GM19238 (cell line): ENCODE results near the gene ATG2A.

Source experiments
- DNase-seq: peaks from one replicate; pipeline ENCODE4 v3.0.0; 2011; ENCODE audit warnings: low spot score; ENCODE audit not compliant: insufficient read length

ATG2A gene

DNA sequence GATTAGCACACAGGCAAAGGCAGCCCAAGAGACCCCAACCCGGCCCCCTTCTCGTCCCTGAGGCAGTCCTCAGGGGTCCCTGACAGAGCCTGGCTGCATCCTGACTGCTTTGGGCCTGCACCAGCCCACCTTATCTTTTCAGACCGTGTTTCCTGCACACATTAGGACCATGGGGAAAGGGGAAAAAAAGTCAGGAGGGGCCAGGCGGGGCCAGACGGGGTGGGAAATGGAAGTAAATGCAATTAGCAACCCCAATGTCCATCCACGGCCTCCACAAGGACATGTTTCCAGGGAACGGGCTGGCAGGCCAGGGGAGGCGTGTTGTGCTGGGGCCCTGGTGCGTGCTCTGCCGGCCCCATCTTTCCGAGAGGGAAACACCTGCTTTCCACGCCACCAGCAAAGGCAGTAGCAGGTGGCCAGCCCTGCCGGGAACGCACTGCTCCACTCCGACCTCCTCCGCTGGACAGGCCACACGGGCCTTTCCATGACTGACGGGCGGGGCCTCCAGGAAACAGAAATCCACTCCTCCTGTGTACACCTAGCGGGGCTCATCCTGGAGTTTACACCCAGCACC lies 46.0 kb downstream of the ATG2A start:
- no peak for DNase-seq

DNA sequence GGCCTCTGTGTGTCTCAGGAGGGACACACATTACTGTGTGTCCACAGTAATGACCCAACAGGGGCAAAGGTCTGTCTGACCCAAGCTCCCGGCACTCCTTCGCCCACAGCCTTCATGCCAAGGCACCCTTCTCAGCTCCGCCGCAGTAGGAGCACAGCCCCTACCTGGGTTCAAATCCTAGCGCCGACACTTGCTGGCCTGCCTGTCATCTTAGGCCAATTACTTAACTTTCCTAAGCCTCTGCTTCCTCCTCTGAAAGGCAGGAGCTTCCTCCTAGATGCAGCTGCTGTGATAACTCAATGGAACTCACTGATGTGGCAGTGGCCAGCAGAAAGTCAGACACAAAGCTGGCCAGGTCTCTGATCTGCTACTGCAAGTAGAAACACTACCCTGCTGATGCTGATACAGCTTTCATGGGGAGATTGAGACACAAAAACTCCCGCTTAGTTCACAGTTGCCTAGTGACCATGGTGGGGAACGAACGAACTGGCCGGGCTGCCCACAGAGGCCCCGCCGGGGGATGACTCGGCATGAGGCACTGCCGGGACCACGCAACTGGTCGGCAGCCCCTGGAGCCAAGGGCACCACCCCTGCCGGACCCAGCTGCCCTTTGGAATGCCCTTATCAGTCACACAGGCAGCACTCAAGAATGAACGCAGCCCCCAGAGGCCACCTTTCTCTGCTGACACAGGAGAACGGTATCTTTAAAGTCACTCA lies 46.7 kb downstream of the ATG2A start:
- no peak for DNase-seq

DNA sequence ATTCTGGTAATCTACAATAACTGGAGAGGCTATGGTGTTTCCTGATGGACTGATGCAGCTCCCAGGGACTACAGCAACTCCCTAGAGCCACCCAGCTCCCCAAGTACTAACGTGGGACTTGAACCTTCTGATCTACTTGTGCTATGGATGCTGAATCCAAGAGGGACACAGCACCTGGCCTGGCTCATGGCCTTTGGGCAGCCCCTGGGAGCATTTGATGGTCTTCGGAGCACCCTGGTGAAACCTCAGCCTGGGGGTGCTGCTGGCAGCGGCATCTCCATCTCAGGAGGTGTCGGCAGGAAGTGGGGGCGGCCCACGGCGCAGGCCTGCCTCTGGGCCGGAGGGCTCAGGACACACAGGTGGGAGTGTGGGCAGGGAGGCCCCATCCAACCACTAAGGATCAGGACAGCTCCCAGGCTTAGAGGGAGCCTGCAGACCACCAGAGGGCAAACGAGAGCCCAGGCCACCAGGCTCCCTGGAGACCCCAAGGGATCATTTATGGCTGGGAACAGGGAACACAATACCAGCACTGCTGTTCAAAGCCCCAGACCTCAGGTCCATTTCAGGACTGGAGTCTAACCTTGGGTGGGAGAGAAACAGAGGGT lies 47.3 kb downstream of the ATG2A start:
- DNase-seq: no peak

DNA sequence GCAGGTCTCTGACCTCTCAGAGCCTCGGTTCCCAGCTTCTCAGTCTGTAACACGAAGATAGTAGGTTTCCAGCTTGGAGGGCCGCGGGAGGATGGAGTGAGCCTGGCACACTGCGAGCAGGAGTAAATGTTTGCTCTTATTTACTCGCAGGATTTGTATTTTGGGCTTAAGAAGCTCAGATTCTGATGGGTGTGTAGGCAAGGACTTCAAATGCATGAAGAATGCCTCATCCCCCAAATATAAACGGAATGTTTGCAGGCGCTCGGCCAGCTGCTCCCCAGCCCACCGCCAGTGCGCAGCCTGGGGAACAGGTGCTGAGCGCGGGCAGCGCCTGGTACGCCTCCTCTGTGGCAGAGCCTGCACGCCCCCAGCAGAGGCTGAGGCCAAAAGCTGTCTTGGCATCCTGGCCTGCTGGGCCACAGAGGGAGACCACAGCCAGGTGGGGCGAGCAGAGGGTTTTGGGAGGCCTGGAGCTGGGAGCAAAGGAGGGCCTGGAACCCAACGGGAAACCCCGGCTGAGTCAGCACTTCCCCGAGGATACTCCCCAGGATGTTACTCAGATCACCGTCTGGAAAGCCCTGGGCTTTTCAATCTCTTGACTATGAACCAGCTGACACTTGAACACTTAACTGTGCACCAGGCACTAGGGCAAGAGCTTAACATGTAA lies 48.0 kb downstream of the ATG2A start:
- no peak for DNase-seq

DNA sequence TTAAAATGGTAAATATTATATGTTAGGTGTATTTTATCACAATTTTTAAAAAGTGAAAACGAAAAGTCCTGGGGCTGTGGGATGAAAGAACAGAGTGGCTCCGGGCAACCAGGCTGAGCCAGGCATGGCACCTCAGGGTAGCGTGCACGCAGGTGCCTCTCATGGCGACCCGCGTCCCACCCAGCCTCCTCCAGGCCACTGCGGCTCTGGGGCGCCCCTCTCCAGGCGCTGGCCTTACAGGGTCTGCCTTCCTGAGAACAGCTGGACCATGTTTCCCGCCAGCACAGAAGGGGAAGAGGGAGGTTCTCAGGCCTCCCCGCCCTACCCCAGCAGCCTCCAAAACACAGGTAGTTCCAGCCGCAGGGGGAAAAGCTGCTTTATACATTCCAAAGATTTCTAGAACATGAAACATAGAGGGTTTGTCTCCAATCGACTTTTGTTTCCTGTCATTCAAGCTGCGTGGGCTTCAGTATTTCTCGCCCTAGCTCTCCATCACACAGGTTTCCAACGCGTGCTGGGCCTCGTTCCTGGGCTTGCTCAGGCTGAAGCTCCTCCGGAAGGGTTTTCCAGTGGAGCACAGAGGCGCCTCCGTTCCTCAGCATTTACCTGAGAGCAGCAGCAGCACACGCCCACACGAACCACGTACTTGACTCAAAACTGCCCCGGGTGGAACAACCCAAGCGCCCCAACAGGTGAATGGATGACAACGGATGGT lies 49.1 kb downstream of the ATG2A start:
- DNase-seq: no peak

DNA sequence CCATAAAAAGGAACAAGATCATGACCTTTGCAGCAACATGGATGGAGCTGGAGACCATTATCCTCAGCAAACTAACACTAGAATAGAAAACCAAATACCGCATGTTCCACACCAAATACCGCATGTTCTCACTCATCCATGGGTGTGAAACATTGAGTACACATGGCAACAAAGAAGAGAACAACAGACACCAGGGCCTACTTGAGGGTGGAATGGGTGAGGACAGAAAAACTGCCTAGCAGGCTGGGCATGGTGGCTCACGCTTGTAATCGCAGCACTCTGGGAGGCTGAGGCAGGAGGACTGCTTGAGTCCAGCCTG lies 50.9 kb downstream of the ATG2A start:
- DNase-seq: no peak

DNA sequence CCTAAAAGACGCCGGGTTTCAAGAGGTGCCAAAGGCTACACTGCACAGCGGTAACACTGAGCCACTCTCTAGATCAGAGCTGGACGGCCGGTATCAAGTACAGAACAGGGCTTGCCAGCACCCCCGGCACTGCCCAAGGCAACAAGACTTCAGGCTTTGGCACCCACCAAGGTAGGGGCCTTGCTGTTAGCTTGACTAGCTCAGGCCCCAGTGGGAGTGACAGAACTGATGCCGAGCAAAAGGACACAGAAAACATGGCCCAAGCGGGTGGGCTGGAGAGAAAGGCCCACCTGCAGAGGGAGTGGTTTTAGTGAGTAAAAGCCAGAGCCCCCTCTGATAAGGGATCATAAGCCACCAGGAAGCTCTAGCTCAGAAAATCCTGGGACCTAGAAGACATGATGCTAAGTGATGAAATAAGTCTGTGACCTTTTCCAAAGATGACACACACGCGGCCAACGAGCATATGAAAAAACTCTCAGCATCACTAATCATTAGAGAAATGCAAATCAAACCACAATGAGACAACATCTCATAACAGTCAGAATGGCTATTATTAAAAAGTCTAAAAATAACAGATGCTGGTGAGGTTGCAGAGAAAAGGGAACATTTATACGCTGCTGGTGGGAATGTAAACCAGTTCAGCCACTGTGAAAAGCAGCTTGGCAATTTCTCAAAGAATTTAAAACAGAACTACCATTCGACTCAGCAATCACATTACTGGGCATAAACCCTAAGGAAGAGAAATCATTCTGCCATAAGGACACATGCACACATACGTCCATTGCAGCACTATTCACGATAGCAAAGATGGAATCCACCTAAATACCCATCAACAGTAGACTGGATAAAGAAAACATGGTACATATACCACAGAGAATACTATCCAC lies 51.5 kb downstream of the ATG2A start:
- no peak for DNase-seq

DNA sequence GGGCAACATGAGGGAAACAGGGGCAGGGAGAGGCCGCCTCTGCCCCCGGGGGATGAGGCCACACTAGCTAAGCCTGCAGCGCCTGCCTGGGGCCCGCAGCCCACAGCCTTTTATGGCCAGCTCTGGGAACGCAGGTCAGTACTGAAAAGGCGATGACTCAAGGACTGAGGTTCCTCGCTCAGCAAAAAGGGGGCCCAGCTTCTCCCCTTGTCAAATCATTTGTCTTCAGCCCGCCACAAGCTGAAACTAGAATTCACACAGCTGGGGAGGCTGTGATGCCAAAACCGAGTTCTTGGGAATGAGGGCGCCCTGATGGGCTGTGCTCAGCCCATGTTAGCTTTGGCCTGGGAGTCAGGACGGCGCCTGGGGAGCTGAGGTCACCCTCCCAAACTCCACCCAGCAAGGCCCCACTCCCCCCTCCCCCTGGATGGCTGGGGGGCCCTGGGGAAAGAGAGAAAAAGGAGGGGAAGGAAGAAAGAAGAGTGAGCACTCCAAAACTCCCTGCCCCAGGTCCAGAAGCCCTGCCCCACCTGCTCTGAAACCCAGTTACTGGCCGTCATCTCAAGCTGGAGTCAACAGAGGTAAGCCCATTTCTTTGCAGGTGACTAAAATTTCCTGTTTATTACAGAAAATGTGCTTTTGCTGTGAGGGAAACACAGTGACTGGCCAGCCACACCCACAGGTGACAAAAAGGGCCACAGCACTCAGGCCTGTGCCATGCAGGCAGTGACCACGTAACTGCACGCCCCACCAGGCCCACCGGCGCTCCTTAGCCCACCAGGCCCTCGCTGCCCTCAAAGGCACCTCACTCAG lies 52.3 kb downstream of the ATG2A start:
- DNase-seq: no peak

DNA sequence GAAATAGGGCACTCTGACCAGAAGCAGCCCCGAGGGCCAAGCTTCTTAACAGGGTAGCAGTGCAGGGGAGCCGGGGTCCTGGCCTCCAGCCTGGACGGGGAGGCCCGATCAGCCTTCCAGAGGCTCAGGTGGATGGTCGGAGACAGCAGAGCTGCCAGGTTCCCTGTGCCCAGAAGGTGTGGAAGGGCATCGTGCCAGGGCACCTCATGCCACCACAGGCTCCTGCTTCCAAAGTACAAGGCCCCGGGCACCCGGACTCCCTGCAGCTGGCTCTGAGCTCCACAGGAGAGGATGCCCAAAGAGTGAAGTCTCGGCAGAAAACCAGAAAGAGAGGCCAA lies 52.9 kb downstream of the ATG2A start:
- no peak for DNase-seq

DNA sequence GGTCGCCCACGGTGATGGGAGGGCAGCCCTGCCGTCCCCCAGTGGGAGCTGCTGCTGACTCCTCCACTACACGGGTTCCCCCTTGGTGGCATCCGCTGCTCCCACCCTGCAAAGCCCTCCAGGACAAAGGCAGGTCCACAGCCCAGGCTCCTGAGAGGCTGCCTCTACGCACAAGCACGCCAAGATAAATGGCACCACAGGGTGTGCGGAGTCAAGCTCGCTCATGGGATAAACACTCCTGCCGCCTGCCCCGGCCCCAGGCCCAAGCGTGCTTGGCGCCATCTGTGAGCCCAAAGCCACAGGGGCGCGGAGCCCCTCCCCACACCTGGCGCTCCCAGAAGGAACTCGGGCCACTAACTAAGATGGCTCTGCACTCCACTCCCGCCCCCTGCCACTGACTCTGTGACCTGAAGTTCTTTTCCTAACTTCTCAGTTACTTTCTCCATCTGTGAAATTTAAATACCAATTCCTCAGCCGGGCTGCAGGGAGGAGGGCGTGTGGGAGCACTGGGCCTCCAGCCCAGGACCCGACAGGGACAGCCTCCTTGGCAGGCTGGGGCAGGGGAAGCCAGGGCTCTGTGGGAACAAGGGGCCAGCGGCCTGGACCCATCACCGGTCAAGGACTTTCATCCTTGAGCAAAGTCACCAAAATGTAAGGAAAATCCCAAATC lies 53.5 kb downstream of the ATG2A start:
- DNase-seq: no peak

DNA sequence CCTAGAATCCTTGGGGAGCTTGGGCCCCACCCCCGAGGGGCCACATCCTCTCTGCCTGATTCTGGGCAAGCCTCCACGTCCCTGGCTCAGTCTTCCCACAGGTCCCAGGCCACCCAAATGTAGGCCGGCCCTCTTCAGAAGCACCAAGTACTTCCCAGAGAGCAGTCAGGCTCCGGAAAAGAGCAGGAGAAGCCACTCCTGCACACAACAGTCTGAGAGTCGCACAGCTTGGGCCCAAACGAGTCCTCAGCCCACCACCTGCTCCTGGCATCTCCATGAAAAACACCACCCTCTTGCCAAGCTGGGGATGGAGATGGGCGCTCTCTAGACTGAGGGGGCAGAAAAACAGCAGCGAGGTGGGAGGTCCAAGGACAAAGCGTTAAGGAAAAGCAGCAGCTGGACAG lies 54.0 kb downstream of the ATG2A start:
- DNase-seq: no peak

DNA sequence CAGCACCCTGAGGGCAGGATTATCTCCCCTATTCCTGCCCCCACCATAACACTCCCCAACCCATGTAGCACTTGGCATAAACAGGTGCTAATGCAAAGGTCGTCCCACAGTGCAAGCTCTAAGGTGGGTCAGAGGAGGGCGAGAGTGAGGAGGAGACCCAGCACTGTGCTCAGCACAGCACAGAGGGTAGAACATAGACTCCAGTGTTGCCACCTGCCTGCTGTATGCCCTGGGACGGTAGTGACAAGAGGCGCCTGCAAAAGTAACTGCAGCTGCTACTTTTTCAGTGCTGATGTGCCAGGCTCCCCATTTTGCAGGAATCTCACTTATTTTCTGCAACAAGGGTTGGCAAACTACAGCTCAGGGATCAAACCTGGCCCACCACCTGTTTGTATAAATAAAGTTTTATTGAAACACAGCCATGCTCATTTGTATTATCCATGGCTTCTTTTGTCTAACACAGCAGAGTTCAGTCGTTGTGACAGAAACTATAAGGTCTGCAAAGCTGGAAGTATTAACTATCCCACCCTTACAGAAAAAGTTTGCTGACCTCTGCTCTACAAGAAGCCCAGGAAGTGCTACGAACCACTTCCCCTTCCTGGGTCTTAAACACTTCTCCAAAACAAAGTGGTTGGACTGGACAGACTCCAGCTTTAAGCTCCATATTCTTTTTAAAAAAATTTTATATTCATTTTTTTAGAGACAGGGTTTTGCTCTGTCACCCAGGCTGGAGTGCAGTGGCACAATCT lies 55.6 kb downstream of the ATG2A start:
- DNase-seq: no peak

DNA sequence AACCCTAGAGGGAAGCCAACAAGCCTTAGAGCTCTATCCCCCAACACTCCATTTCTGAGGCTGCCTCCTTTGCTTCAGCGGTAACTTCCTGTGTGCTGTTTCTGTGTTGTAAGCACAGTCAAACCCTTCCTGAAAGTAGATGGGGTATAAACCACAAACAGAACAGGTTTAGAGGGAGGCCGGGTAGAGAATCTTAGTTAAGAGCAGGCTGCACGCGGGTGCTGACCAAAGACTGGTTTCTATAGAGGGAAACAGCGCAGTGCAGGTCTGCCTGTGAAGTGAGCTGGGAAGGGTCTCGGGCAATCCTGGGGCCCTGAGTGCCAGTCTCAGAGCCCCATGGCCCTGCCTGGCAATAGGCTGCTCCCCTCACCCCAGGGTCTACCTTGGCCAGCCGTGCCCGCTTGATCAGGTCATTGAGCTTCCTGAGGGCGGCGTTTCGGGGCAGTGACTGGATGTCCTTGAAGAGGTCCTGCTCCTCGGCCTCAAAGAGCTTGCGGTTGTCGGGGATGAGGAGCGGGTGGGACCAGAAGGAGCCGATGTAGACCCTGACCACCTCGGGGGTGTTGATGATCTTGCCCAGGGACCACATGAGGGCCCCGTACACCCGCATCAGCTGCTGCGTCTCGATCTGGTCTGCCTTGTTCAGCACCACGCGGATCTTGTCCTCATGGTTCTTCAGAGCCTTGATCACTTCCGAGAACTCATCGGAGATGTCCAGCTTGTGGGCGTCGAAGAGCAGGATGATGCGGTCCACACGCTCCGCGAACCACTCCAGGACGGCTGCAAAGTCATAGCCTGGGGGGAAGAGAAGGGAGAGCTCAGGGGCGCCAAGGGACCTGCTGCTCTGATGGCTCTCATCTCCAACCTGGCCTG lies 57.2 kb downstream of the ATG2A start:
- DNase-seq: peak; percentile 93

DNA sequence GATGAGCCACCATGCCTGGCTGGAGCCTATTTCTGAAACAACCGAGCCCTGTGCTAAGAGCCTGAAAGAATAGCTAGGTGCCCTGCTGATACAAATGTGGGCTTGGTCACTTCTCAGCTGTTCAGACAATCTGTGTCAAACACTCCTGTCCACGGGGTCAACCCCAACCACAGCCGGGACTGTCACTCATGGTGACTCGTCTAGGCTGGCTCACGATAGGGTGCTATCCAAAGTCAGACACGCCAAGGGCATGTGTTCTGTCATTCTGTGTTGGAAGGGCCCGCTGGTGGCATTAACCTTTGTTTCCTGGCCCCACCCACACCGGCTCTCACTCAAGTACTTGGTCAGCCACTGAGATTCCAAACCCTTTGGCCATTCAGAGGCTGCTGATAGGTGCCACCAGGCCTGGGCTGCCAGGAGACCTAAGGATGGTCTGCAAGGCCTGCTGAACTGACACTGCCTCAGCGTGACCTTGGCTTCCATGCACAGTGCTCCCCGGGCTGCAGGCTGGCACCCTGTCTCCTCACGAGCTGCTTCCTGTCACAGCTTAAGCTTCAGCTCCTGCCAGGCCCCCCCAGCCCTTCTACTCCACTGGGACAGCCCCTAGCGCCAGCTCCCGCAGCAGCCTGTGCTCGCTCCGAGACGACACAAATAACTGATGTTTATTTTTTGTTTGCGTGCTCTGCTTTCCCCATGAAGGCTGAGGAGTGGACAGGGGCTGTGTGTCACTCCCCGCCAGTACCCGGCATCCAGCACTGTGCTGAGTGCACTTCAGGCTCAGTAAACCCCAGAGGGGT lies 58.3 kb downstream of the ATG2A start:
- no peak for DNase-seq

DNA sequence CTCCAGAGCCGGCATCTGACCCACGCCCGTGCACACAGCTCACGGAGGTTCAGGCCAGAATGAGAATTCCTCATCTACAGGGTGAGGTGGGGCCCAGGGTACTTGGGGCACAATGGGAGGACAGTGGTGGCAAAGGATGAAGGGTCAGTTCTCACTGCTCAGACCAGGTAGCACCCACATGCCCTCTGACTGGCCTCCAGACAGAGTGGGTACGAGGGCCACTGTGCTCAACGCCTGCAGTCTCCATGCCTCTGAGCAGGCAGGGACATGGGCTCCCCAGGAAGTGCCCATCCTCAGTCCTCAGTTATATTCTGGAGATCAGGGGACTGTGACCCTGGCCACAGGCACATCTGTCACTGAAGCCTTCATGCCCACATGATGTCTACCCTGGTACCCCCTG lies 59.5 kb downstream of the ATG2A start:
- no peak for DNase-seq

DNA sequence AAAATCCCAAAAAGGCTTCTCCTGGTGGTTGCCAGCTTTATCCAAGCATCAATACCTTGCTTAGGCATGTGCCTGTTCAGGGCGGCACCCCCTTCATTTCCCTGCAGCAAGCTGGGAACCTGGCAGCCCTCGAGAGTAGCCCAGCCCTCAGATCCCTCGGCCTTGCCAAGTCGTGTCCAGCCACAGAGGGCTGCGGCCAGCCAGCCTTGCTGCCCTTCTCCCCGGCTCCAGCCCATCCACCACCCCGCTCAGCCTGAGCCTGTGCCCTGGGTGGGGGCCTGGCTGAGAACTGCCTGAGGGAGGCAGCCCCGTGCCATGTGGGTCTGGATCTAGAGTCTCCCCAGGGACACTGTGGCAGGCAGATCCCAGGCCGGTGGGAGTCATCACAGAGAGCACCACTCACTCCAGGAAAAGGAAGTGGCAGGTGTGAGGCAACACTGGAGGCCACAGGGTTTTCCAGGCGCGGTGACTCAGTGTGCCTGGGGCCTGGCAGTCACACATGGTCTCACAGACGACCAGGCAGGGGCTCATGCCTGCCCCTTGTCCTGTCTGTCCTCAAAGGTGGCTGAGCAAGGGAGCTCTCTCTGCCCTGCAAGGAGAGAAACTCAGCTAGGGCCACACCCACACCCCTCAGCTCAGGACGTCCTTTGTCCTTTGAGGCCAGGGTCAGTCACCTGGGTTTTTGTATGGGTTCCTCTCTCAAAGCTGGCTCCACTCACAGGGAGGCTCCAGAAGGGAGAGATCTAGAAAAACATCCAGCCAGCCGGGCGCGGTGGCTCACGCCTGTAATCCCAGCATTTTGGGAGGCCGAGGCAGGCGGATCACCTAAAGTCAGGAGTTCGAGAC lies 60.4 kb downstream of the ATG2A start:
- DNase-seq: no peak
